ENCODE data around the gene BLM. TPM values are rescaled to one million over a fixed set of nuclear protein-coding genes. Genes with fewer than 3 reads are reported as not detected.

BLM gene
- total and polyA plus RNA-seq, 2 experiments from 2014 or later = 1.9 to 4.8 TPM

DNA sequence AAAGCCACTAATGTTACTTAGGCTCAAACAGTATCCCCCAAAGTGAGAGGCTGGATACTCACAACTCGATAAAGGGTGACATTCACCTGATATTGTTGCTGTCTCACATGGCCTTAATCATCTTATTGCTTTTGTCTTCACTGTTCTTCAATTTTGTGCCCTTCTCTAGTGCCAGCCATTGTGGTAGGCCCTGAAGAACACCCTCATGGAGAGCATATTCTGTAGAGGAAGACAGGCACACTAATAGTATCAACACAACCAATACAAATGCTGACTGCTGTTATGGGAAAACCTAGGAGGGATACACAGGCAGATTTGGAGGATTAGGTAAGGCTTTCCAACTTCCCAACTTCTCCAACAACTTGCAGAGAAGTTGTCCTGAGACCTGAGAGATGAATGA lies 4.1 kb upstream of the BLM start:
- Histone ChIP-seq H3F3A (ENCODE audit: insufficient read depth) (no peaks in the 10 kb centered on the region), H3K4me2 (ENCODE audit: unreplicated experiment) (no peak overlapping the region), H3K9me2 (ENCODE audit: insufficient read depth) (no peaks in the 10 kb centered on the region), H3K79me2 (ENCODE audit: insufficient read depth) (no peaks in the 10 kb centered on the region), H3K9me3 (ENCODE audit: low read depth) (no peaks in the 10 kb centered on the region), H3K27ac (no peak overlapping the region), H3K4me1 (ENCODE audit: insufficient read depth) (peaks cover 4% of the 10 kb centered on the region; the same call in 1 of the 2 replicates), H3K9ac (no peak overlapping the region), H4K20me1 (ENCODE audit: insufficient read depth) (no peaks in the 10 kb centered on the region), H3K36me3 (ENCODE audit: low read depth) (no peaks in the 10 kb centered on the region), H2AFZ (no peak overlapping the region), H3K4me3 (no peak overlapping the region), H3K27me3 (replicated peaks; ENCODE audit: insufficient read depth) (no peaks in the 10 kb centered on the region)
- in situ Hi-C loops (cut with MboI) = no loop called here
- TF ChIP-seq EZH2phosphoT487 (IDR thresholded peaks at IDR 0.05; ENCODE audit: insufficient read depth, low read depth) = no peak
- TF ChIP-seq EZH2 (IDR thresholded peaks at IDR 0.05; ENCODE audit: insufficient read depth, poor library complexity, severe bottlenecking) = no peak
- no peak for DNase-seq
- WGBS, 2 experiments (ENCODE audit: low coverage in 1 of 2, low lambda C conversion rate in 2 of 2, missing lambda C conversion rate in 2 of 2) = 95 to 100% methylated on average over 1 of the region's 1 CpG

DNA sequence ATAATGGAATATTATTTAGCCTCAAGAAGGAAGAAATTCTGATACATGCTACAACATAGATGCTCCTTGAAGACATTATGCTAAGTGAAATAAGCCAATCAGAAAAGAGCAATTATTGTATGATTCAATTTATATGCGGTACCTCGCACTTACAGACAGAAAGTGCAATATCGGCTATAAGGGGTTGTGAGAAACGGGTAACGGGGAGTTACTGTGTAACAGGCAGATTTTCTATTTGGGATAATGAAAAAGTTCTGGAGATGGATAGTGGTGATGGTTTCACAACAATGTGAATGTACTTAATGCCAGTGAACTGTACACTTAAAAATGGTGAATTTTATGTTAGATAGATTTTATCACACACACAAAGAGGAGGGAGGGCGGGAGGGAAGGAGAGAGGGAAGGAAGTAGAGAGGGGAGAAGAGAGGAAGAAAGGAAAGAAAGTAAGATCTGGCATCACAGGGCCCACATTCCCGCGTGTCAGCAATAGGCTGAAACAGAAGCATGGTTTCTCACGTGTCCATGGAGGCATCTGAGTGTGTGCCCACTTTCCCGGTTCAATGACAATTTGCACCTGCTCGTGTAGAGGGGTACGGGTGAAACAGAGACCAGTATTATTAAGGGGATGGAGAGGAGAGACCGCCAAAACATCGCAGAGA lies 700 bp upstream of the BLM start:
- in situ Hi-C loops (cut with MboI) = no loop called here
- H3K4me3 ChIP-seq = peak overlapping the region; percentile 88
- H3K27ac ChIP-seq = peak overlapping the region; percentile 78
- TF ChIP-seq EZH2 (IDR thresholded peaks at IDR 0.05; ENCODE audit: insufficient read depth, poor library complexity, severe bottlenecking) (no peak), EZH2phosphoT487 (IDR thresholded peaks at IDR 0.05; ENCODE audit: insufficient read depth, low read depth) (no peak)
- peak overlapping the region; percentile 97 for H2AFZ ChIP-seq
- no peaks in the 10 kb centered on the region for H3K9me2 ChIP-seq (ENCODE audit: insufficient read depth)
- H3K9me3 ChIP-seq (ENCODE audit: low read depth) = no peaks in the 10 kb centered on the region
- H3F3A ChIP-seq (ENCODE audit: insufficient read depth) = no peaks in the 10 kb centered on the region
- peak; percentile 55 for DNase-seq
- peaks cover 6% of the 10 kb centered on the region; the same call in 1 of the 2 replicates for H3K4me1 ChIP-seq (ENCODE audit: insufficient read depth)
- H3K27me3 ChIP-seq (replicated peaks; ENCODE audit: insufficient read depth) = no peaks in the 10 kb centered on the region
- WGBS, 2 experiments (ENCODE audit: low coverage in 1 of 2, low lambda C conversion rate in 2 of 2, missing lambda C conversion rate in 2 of 2) = 11% methylated on average over 13 to 14 of the region's 14 CpGs
- peak overlapping the region; percentile 85 for H3K9ac ChIP-seq
- no peaks in the 10 kb centered on the region for H3K36me3 ChIP-seq (ENCODE audit: low read depth)
- 0 out of 2 replicates have a peak, but pooled peaks cover 5% of the 10 kb centered on the region for H3K79me2 ChIP-seq (ENCODE audit: insufficient read depth)
- no peaks in the 10 kb centered on the region for H4K20me1 ChIP-seq (ENCODE audit: insufficient read depth)
- H3K4me2 ChIP-seq (ENCODE audit: unreplicated experiment) = peak overlapping the region; percentile 70

DNA sequence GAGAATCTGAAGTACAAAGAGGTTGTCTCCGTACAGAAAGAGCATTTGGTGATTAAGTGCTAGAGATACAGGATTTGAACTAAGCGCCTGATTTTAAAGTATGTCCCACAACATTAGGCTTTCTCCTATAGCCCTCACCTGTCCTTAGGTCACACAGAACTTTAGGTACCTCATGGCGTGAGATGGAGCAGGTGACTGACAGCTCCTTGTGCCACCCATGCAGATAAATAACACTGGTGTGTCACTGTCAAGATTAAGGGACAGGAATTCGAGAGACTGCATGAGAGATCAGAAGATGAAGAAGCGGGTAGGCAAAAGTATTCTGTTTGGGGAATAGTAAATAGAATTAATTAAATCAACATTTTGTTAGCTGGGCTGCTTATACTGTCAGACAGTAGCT lies 1.1 kb downstream of the BLM start:
- Histone ChIP-seq H3K27ac (no peak overlapping the region), H3K9me2 (ENCODE audit: insufficient read depth) (no peaks in the 10 kb centered on the region), H3K36me3 (ENCODE audit: low read depth) (no peaks in the 10 kb centered on the region), H3K9me3 (ENCODE audit: low read depth) (no peaks in the 10 kb centered on the region), H3K79me2 (ENCODE audit: insufficient read depth) (0 out of 2 replicates have a peak, but pooled peaks cover 5% of the 10 kb centered on the region), H3K4me3 (peak overlapping the region; percentile 88), H2AFZ (peak overlapping the region; percentile 97), H3F3A (ENCODE audit: insufficient read depth) (no peaks in the 10 kb centered on the region), H3K9ac (peak overlapping the region; percentile 85; the same call in 1 of the 2 replicates), H3K4me2 (ENCODE audit: unreplicated experiment) (peak overlapping the region; percentile 87), H3K27me3 (replicated peaks; ENCODE audit: insufficient read depth) (no peaks in the 10 kb centered on the region), H4K20me1 (ENCODE audit: insufficient read depth) (no peaks in the 10 kb centered on the region), H3K4me1 (ENCODE audit: insufficient read depth) (peaks cover 6% of the 10 kb centered on the region; the same call in 1 of the 2 replicates)
- in situ Hi-C loops (cut with MboI) = no loop called here
- TF ChIP-seq EZH2phosphoT487 (IDR thresholded peaks at IDR 0.05; ENCODE audit: insufficient read depth, low read depth) (no peak), EZH2 (IDR thresholded peaks at IDR 0.05; ENCODE audit: insufficient read depth, poor library complexity, severe bottlenecking) (no peak)
- DNase-seq = no peak
- WGBS, 2 experiments (ENCODE audit: low coverage in 1 of 2, low lambda C conversion rate in 2 of 2, missing lambda C conversion rate in 2 of 2) = 23 to 25% methylated on average over 5 of the region's 5 CpGs

DNA sequence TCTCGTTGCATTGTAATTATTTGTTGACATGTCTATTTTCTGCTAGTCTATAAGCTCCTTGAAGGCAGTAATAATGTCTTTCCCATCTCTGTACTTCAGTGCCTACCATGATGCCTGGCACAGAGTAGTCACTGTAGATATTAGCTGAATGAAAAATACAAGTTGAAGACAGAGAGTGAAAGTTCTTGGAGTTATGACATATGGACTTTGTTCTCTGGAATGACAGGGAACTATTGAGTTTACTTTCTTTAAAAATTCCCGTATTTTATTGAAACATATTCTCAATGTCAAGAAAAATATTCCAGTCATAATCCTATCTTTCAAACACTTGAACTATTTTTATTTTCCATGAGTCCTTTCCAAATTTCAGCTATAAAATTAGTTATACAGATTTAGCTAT lies 3.0 kb downstream of the BLM start:
- DNase-seq = no peak
- in situ Hi-C loops (cut with MboI) = no loop called here
- Histone ChIP-seq H3K36me3 (ENCODE audit: low read depth) (no peaks in the 10 kb centered on the region), H3K9ac (no peak overlapping the region), H3K27me3 (replicated peaks; ENCODE audit: insufficient read depth) (no peaks in the 10 kb centered on the region), H3K4me1 (ENCODE audit: insufficient read depth) (peaks cover 6% of the 10 kb centered on the region; the same call in 1 of the 2 replicates), H4K20me1 (ENCODE audit: insufficient read depth) (no peaks in the 10 kb centered on the region), H3F3A (ENCODE audit: insufficient read depth) (no peaks in the 10 kb centered on the region), H3K27ac (no peak overlapping the region), H3K9me2 (ENCODE audit: insufficient read depth) (no peaks in the 10 kb centered on the region), H2AFZ (0 out of 2 replicates have a peak overlapping the region, but pooled peaks have one; percentile 18), H3K79me2 (ENCODE audit: insufficient read depth) (0 out of 2 replicates have a peak, but pooled peaks cover 5% of the 10 kb centered on the region), H3K4me2 (ENCODE audit: unreplicated experiment) (no peak overlapping the region), H3K4me3 (no peak overlapping the region), H3K9me3 (ENCODE audit: low read depth) (no peaks in the 10 kb centered on the region)
- TF ChIP-seq EZH2phosphoT487 (IDR thresholded peaks at IDR 0.05; ENCODE audit: insufficient read depth, low read depth) = no peak
- TF ChIP-seq EZH2 (IDR thresholded peaks at IDR 0.05; ENCODE audit: insufficient read depth, poor library complexity, severe bottlenecking) = no peak
- 96% methylated on average over 2 of the region's 2 CpGs for WGBS, 2 experiments (ENCODE audit: low coverage in 1 of 2, low lambda C conversion rate in 2 of 2, missing lambda C conversion rate in 2 of 2)

All from GM23248 (cell line).